K562 (cell line): ENCODE results near the gene NRROS. TPM values are rescaled to one million over a fixed set of nuclear protein-coding genes. Genes with fewer than 3 reads are reported as not detected.
A peak's percentile ranks its signal among the peaks of the same experiment; 100 is the strongest.

ENCODE experiments used
- ATAC-seq: fragments of 200-7000 bp; cut with Tn5 transposase; 3 replicates; pipeline ENCODE4 v1.9.1; 2020; ENCODE audit warnings: moderate library complexity
- BruUV-seq: library from RNA; stranded (reverse); fragments of 400-500 nt; replicated peaks from 2 replicates; lab custom pipeline; 2021; lab: Mats Ljungman, UMichigan
- CTCF ChIA-PET: fragments of 300-600 bp; formaldehyde crosslinking; extraction: SDS; loops from one replicate; lab custom pipeline; 2021; ENCODE audit warnings: low intra/inter-chr PET ratio; lab: Yijun Ruan, JAX
- POLR2A ChIA-PET: fragments of 300-600, 350-650 bp; sonication (Branson Sonifier 250); formaldehyde crosslinking; extraction: SDS; loops from one replicate; lab custom pipeline; 2021; ENCODE audit warnings: antibody characterized with exemption, inconsistent platforms; lab: Yijun Ruan, JAX
- DNase-seq, 4 experiments: peaks; one replicate each; pipeline versions ENCODE4 v3.0.0 to v3.0.0-alpha.2; 2011 to 2018; ENCODE audit warnings: low spot score in 3 of 4, mixed read lengths in 3 of 4; ENCODE audit errors: extremely low read depth in 1 of 4
- FAIRE-seq: peaks from 2 replicates; lab custom pipeline; 2011; peaks lifted over from hg19 to GRCh38; lab: Jason Lieb, UNC
- H2AFZ ChIP-seq: 2 replicates; pipeline ENCODE4 v1.6.0; 2011; ENCODE audit warnings: low read depth, low read length, control low read depth, inconsistent platforms
- H3K27ac ChIP-seq: fragments of 200-600 bp; 3 replicates; pipeline ENCODE4 v1.8.0; 2011; ENCODE audit warnings: low read depth, mild to moderate bottlenecking, control low read depth, inconsistent platforms, low read length, moderate library complexity, mixed read lengths; ENCODE audit errors: extremely low read depth
- H3K27me3 ChIP-seq, 2 experiments: fragments of 300-600 bp in 1 of 2; 2 replicates in 1 of 2; 3 replicates in 1 of 2; pipeline versions ENCODE4 v1.6.0 to v1.8.0; 2011; ENCODE audit warnings: inconsistent platforms in 2 of 2, low read length in 2 of 2, mild to moderate bottlenecking in 1 of 2, mixed read lengths in 1 of 2, moderate library complexity in 1 of 2; ENCODE audit not compliant: control insufficient read depth in 2 of 2, insufficient read depth in 2 of 2
- H3K36me3 ChIP-seq: fragments of 300-600 bp; 3 replicates; pipeline ENCODE4 v1.8.0; 2011; ENCODE audit warnings: mild to moderate bottlenecking, low read length, inconsistent platforms; ENCODE audit not compliant: control insufficient read depth, insufficient read depth
- H3K4me1 ChIP-seq, 2 experiments: fragments of 200-600 bp in 1 of 2; replicated peaks in 1 of 2; 2 replicates in 1 of 2; 3 replicates in 1 of 2; pipeline versions ENCODE4 v1.5.1 to v1.8.0; 2011; ENCODE audit warnings: inconsistent platforms in 2 of 2, low read length in 2 of 2, mild to moderate bottlenecking in 1 of 2, mixed read lengths in 1 of 2, moderate library complexity in 1 of 2; ENCODE audit not compliant: control insufficient read depth in 2 of 2, insufficient read depth in 2 of 2
- H3K4me2 ChIP-seq: 2 replicates; pipeline ENCODE4 v1.6.1; 2011; ENCODE audit warnings: low read length, control low read depth, inconsistent platforms, mixed read lengths; ENCODE audit not compliant: insufficient read depth
- H3K4me3 ChIP-seq: fragments of 200-600 bp; sonication (generic), shearing (Covaris generic); 2 replicates; pipeline ENCODE4 v1.5.1; 2016; ENCODE audit warnings: control low read depth, inconsistent platforms
- H3K79me2 ChIP-seq: fragments of 200-600 bp; 3 replicates; pipeline ENCODE4 v1.8.0; 2011; ENCODE audit warnings: low read length, inconsistent platforms; ENCODE audit not compliant: control insufficient read depth, insufficient read depth
- H3K9ac ChIP-seq, 2 experiments: 2 replicates each; pipeline versions ENCODE4 v1.6.0 to v1.6.1; 2011; ENCODE audit warnings: low read depth in 2 of 2, low read length in 2 of 2, control low read depth in 1 of 2, inconsistent platforms in 1 of 2, mild to moderate bottlenecking in 1 of 2, mixed read lengths in 1 of 2; ENCODE audit not compliant: insufficient read depth in 1 of 2
- H3K9me1 ChIP-seq: one replicate; pipeline ENCODE4 v1.6.0; 2011; ENCODE audit warnings: inconsistent platforms, mild to moderate bottlenecking, low read length, moderate library complexity; ENCODE audit not compliant: control insufficient read depth, insufficient read depth
- H3K9me3 ChIP-seq: replicated peaks from 2 replicates; pipeline ENCODE4 v1.5.1; 2011; ENCODE audit warnings: low read depth, low read length, inconsistent platforms; ENCODE audit not compliant: control insufficient read depth, insufficient read depth
- H4K20me1 ChIP-seq: replicated peaks from 2 replicates; pipeline ENCODE4 v1.6.1; 2011; ENCODE audit warnings: low read length, inconsistent platforms, mixed read lengths; ENCODE audit not compliant: control insufficient read depth, insufficient read depth
- EP400 ChIP-seq: fragments of 450-650 bp; IDR thresholded peaks from 2 replicates; pipeline ENCODE4 v1.6.1; 2017; ENCODE audit warnings: antibody characterized with exemption, mild to moderate bottlenecking, moderate library complexity
- GABPB2 ChIP-seq: fragments of 250-450 bp; sonication (Bioruptor Pico); conservative IDR thresholded peaks from 2 replicates; pipeline ENCODE4 v1.5.1; 2021; ENCODE audit warnings: mild to moderate bottlenecking
- KDM1A ChIP-seq, 2 experiments: fragments of 450-650 bp; IDR thresholded peaks; 2 replicates each; pipeline ENCODE4 v1.6.1; 2016; ENCODE audit warnings: mild to moderate bottlenecking in 2 of 2
- NCOA6 ChIP-seq: fragments of 450-650 bp; IDR thresholded peaks from 2 replicates; pipeline ENCODE4 v1.6.1; 2017; ENCODE audit warnings: mild to moderate bottlenecking
- NFRKB ChIP-seq: fragments of 450-650 bp; IDR thresholded peaks from 2 replicates; pipeline ENCODE4 v1.6.1; 2016; ENCODE audit warnings: low read depth
- NR2C1 ChIP-seq, 2 experiments: fragments of 450-650 bp; IDR thresholded peaks; 2 replicates each; pipeline ENCODE4 v1.6.1; 2017; ENCODE audit warnings: mild to moderate bottlenecking in 2 of 2, antibody characterized with exemption in 1 of 2, inconsistent platforms in 1 of 2, missing compliant biosample characterization in 1 of 2, missing genetic modification characterization in 1 of 2
- RB1 ChIP-seq: fragments of 450-650 bp; IDR thresholded peaks from 2 replicates; pipeline ENCODE4 v1.6.1; 2017; ENCODE audit warnings: low read depth, mild to moderate bottlenecking
- RBM15 ChIP-seq: fragments of 200-400 bp; formaldehyde crosslinking; IDR thresholded peaks from 2 replicates; pipeline ENCODE4 v1.6.1; 2018; ENCODE audit warnings: mild to moderate bottlenecking, low read length, moderate library complexity; ENCODE audit not compliant: insufficient read depth
- RNF2 ChIP-seq: sonication (generic); IDR thresholded peaks from 2 replicates; pipeline ENCODE4 v1.6.1; 2016
- YY1 ChIP-seq, 3 experiments: IDR thresholded peaks; 2 replicates each; pipeline ENCODE4 v1.6.1; 2011; ENCODE audit warnings: low read length in 2 of 3, mild to moderate bottlenecking in 2 of 3, moderate library complexity in 2 of 3, borderline replicate concordance in 1 of 3, control low read depth in 1 of 3, low read depth in 1 of 3; ENCODE audit not compliant: insufficient read depth in 3 of 3, insufficient replicate concordance in 2 of 3, control insufficient read depth in 1 of 3, insufficient read length in 1 of 3; ENCODE audit errors: extremely low read depth in 1 of 3
- ZNF232 ChIP-seq: sonication (generic); formaldehyde crosslinking; IDR thresholded peaks from 2 replicates; pipeline ENCODE4 v1.8.0; 2022; ENCODE audit warnings: mild to moderate bottlenecking, missing genetic modification reagents
- ZNF41 ChIP-seq: fragments of 250-450 bp; sonication (Bioruptor Pico); conservative IDR thresholded peaks from 2 replicates; pipeline ENCODE4 v1.4.0; 2020; ENCODE audit warnings: mild to moderate bottlenecking
- ZSCAN32 ChIP-seq: fragments of 450-650 bp; formaldehyde crosslinking; IDR thresholded peaks from 2 replicates; pipeline ENCODE4 v1.4.0; 2020; ENCODE audit warnings: mild to moderate bottlenecking, moderate library complexity
- WGBS: fragments of 100-300 bp; shearing (Covaris generic); methylation state at CpG from one replicate; pipeline ENCODE4 v1.1.6; 2016; ENCODE audit warnings: low coverage, mixed read lengths; ENCODE audit not compliant: insufficient coverage; ENCODE audit errors: missing lambda C conversion rate; 5-methylcytosine and 5-hydroxymethylcytosine counted together
- in situ Hi-C: fragments of 300-500 bp; cut with MboI; formaldehyde crosslinking; loops from 4 replicates; pipeline ENCODE4 v1.15.0; 2018; ENCODE audit warnings: inconsistent platforms, mixed read lengths
- intact Hi-C: fragments of 100-400 bp; cut with micrococcal nuclease; formaldehyde crosslinking; loops from 2 replicates; pipeline ENCODE4 v1.14.2; 2022
- polyA plus RNA-seq, 8 experiments: library from polyadenylated mRNA; depleted of rRNA in 4 of 8; stranded (reverse) in 5 of 8; unstranded in 3 of 8; fragments of >200 nt; fragmentation: Nextera tagmentation in 2 of 8; fragmentation: Illumina TruSeq in 1 of 8; extraction: Ambion mirVana in 2 of 8; extraction: Trizol in 1 of 8; gene quantifications; 2 replicates each; pipeline versions ENCODE4 v1.2.1 to v1.2.3, GENCODE V29; 2011 to 2014; ENCODE audit warnings: inconsistent platforms in 1 of 8, missing spikeins in 1 of 8
- total RNA-seq, 7 experiments: library from RNA; depleted of rRNA in 6 of 7; stranded (reverse); fragments of >200 nt in 6 of 7; fragmentation: Illumina TruSeq in 2 of 7; extraction: Trizol in 2 of 7; gene quantifications; 2 replicates each; pipeline versions ENCODE4 v1.2.1 to v1.2.3, GENCODE V29; 2011 to 2021; ENCODE audit warnings: low replicate concordance in 1 of 7
- TF ChIP-seq, protein P1 (sequence below): sonication (generic); formaldehyde crosslinking; IDR thresholded peaks from 2 replicates; pipeline ENCODE4 v1.8.1; 2023; ENCODE audit warnings: mild to moderate bottlenecking, missing genetic modification reagents
- TF ChIP-seq, protein P2 (sequence below): fragments of 450-650 bp; formaldehyde crosslinking; IDR thresholded peaks from 2 replicates; pipeline ENCODE4 v1.4.0; 2020; ENCODE audit warnings: mild to moderate bottlenecking, mixed read lengths

The NRROS gene
- total and polyA plus RNA-seq, 9 of the 15 experiments (the other 6 are each of a cell fraction or from before 2014, with no cell fraction given), result 0.34 to 13.8 (median 3.8) TPM

DNA sequence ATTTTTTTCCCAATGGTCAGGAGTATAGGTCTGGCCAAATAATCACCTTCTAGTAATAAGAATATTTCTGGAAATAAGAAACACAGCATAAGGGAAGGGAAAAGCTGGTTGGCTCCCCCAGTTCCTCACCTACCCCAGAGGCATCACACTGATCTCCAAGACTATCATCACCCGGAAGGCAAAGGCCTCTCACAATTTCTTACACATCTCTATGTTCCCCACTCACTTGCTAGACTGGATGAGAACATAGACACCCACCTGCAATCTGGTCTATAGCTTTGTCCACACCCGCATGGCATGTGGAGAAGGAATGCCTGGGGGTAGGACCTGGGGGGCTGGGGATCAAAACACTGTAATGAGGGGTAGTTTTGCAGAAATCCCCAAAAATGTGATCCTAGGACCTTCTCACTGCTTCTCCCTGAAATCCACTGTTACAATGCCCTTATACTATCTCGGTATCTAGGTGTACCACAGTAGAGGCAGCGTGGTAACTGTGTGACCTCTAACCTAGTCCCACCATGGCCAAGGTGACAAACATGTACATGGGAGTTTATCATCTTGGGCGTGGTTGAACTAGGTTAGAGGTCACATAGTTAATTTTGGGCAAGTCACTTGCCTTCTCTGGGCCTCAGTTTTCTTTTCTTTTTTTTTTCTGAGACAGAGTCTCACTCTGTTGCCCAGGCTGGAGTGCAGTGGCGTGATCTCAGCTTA, 29.5 kb upstream of the NRROS start (continued):
- TF ChIP-seq NR2C1 (IDR thresholded peaks at IDR 0.05), result no peak; the same call in 1 of the 2 replicates
- TF ChIP-seq NR2C1 (tag; IDR thresholded peaks at IDR 0.05), result peak; percentile 58; the same call in 1 of the 2 replicates
- 0 out of 2 replicates have a peak, but pooled peaks have one; percentile 25 for TF ChIP-seq NFRKB
- 0 out of 2 replicates have a peak, but pooled peaks have one; percentile 29 for TF ChIP-seq NCOA6
- no peak for TF ChIP-seq ZNF232

- H4K20me1 ChIP-seq, result no peaks in the 10 kb centered on the region
- peak overlapping the region; percentile 87 for H2AFZ ChIP-seq
- H3K9ac ChIP-seq, result peak overlapping the region; percentile 4 to 80; a peak in 2 of 4 replicates
- FAIRE-seq (peak; percentile 84), DNase-seq (peak; percentile 53 to 69 (median 58)), ATAC-seq (peak; percentile 75)
- H3K27ac ChIP-seq, result peak overlapping the region; percentile 23; the same call in 2 of the 3 replicates
- 25% methylated on average over 10 of the region's 10 CpGs for WGBS
- ChIA-PET POLR2A (interaction anchor here (1.0 to 1.6 kb wide), 3 partner anchors 15 to 100 kb away, joined by 3 to 6 read pairs (median 3); partner anchors contain the start of genes CEP19 and PIGX), CTCF (interaction anchor here (1.4 kb wide), 1 partner anchor 73 kb away, joined by 4 read pairs; no protein-coding TSS in a partner anchor)
- no peak overlapping the region for H3K4me3 ChIP-seq
- H3K4me2 ChIP-seq, result peak overlapping the region; percentile 54
- no peaks in the 10 kb centered on the region for H3K9me1 ChIP-seq
- no peaks in the 10 kb centered on the region for H3K36me3 ChIP-seq
- BruUV-seq, result no TSS peak
- no peaks in the 10 kb centered on the region for H3K79me2 ChIP-seq
- H3K9me3 ChIP-seq, result no peaks in the 10 kb centered on the region
- intact Hi-C loops, result no loop called here
- no peaks in the 10 kb centered on the region for H3K27me3 ChIP-seq
- in situ Hi-C loops, result loop anchor here (5.0 kb wide), 1 partner anchor 70 kb away; no protein-coding TSS in a partner anchor
- peaks cover 11 to 20% of the 10 kb centered on the region in 2 experiments for H3K4me1 ChIP-seq
- TF ChIP-seq RNF2 (peak; percentile 92; the same call in 1 of the 2 replicates), ZSCAN32 (CRISPR knock-in tag) (no peak), EP400 (peak; percentile 22; the same call in 1 of the 2 replicates), RBM15 (no peak), GABPB2 (CRISPR knock-in tag) (no peak), ZNF41 (no peak), RB1 (no peak), NR2C1 (IDR thresholded peaks at IDR 0.05) (no peak), NR2C1 (tag; IDR thresholded peaks at IDR 0.05) (peak; percentile 51; the same call in 1 of the 2 replicates), KDM1A (IDR thresholded peaks at IDR 0.05) (peak; percentile 81 to 85; a peak in 3 of 4 replicates), YY1 (IDR thresholded peaks at IDR 0.05; ENCODE audit: borderline replicate concordance in 1 of 3, control insufficient read depth in 1 of 3, extremely low read depth in 1 of 3, insufficient read depth in 3 of 3, insufficient read length in 1 of 3, insufficient replicate concordance in 2 of 3, low read depth in 1 of 3, low read length in 2 of 3) (peak in 1 of 3 experiments; percentile 19)
- TF ChIP-seq, protein P1, sequence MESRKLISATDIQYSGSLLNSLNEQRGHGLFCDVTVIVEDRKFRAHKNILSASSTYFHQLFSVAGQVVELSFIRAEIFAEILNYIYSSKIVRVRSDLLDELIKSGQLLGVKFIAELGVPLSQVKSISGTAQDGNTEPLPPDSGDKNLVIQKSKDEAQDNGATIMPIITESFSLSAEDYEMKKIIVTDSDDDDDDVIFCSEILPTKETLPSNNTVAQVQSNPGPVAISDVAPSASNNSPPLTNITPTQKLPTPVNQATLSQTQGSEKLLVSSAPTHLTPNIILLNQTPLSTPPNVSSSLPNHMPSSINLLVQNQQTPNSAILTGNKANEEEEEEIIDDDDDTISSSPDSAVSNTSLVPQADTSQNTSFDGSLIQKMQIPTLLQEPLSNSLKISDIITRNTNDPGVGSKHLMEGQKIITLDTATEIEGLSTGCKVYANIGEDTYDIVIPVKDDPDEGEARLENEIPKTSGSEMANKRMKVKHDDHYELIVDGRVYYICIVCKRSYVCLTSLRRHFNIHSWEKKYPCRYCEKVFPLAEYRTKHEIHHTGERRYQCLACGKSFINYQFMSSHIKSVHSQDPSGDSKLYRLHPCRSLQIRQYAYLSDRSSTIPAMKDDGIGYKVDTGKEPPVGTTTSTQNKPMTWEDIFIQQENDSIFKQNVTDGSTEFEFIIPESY (CRISPR knock-in tag), result no peak
- TF ChIP-seq, protein P2, sequence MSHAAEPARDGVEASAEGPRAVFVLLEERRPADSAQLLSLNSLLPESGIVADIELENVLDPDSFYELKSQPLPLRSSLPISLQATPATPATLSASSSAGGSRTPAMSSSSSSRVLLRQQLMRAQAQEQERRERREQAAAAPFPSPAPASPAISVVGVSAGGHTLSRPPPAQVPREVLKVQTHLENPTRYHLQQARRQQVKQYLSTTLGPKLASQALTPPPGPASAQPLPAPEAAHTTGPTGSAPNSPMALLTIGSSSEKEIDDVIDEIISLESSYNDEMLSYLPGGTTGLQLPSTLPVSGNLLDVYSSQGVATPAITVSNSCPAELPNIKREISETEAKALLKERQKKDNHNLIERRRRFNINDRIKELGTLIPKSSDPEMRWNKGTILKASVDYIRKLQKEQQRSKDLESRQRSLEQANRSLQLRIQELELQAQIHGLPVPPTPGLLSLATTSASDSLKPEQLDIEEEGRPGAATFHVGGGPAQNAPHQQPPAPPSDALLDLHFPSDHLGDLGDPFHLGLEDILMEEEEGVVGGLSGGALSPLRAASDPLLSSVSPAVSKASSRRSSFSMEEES (CRISPR knock-in tag), result no peak
Measured at GRCh38 chr3:196611761-196612483, 27.6 kb upstream of the NRROS start.
